ENCODE results near the gene TBC1D2B. TPM values are rescaled to one million over a fixed set of nuclear protein-coding genes. Genes with fewer than 3 reads are reported as not detected.

TBC1D2B gene
- total and polyA plus RNA-seq, 4 donors: 9.8 to 109 (median 53.2) TPM

GRCh38 chr15:78023865-78024518 lies 53.5 kb downstream of the TBC1D2B start:
- WGBS, 2 donors: 78 to 80% methylated on average over 17 of the region's 17 CpGs
- H3K9me3 ChIP-seq (ENCODE audit: control insufficient read depth, low read length): no peaks in the 10 kb centered on the region
- intact Hi-C loops (cut with DNase I): no loop called here
- H3K36me3 ChIP-seq (ENCODE audit: control insufficient read depth in 1 of 2, insufficient read depth in 2 of 2, low read length in 1 of 2): peaks cover 6 to 9% of the 10 kb centered on the region in 2 donors
- H3K27ac ChIP-seq (ENCODE audit: low read depth in 1 of 2, low read length in 2 of 2): no peak overlapping the region
- DNase-seq (peak in 1 of 2 donors; percentile 77), ATAC-seq (ENCODE audit: low FRiP score) (peak; percentile 77)
- no peaks in the 10 kb centered on the region for H3K4me1 ChIP-seq (ENCODE audit: control insufficient read depth in 1 of 2, insufficient read depth in 2 of 2, low read length in 2 of 2)
- no peaks in the 10 kb centered on the region for H3K27me3 ChIP-seq (ENCODE audit: control insufficient read depth in 1 of 2, insufficient read depth in 2 of 2, low read length in 1 of 2)
- H3K4me3 ChIP-seq (ENCODE audit: low read length in 2 of 2): no peak overlapping the region

GRCh38 chr15:78023081-78023665 lies 54.3 kb downstream of the TBC1D2B start:
- Histone ChIP-seq H3K36me3 (ENCODE audit: control insufficient read depth in 1 of 2, insufficient read depth in 2 of 2, low read length in 1 of 2) (peaks cover 6 to 9% of the 10 kb centered on the region in 2 donors), H3K9me3 (ENCODE audit: control insufficient read depth, low read length) (no peaks in the 10 kb centered on the region), H3K4me1 (ENCODE audit: control insufficient read depth in 1 of 2, insufficient read depth in 2 of 2, low read length in 2 of 2) (no peaks in the 10 kb centered on the region), H3K4me3 (ENCODE audit: low read length in 2 of 2) (no peak overlapping the region), H3K27ac (ENCODE audit: low read depth in 1 of 2, low read length in 2 of 2) (no peak overlapping the region), H3K27me3 (ENCODE audit: control insufficient read depth in 1 of 2, insufficient read depth in 2 of 2, low read length in 1 of 2) (no peaks in the 10 kb centered on the region)
- intact Hi-C loops (cut with DNase I): no loop called here
- DNase-seq (no peak), ATAC-seq (ENCODE audit: low FRiP score) (no peak)
- WGBS, 2 donors: 96 to 97% methylated on average over 6 of the region's 6 CpGs

- intact Hi-C loops (cut with DNase I): no loop called here
- DNase-seq (no peak), ATAC-seq (ENCODE audit: low FRiP score) (no peak)
- H3K4me3 ChIP-seq (ENCODE audit: low read length in 2 of 2): no peak overlapping the region
- H3K27ac ChIP-seq (ENCODE audit: low read depth in 1 of 2, low read length in 2 of 2): no peak overlapping the region
- H3K9me3 ChIP-seq (ENCODE audit: control insufficient read depth, low read length): no peaks in the 10 kb centered on the region
- H3K27me3 ChIP-seq (ENCODE audit: control insufficient read depth in 1 of 2, insufficient read depth in 2 of 2, low read length in 1 of 2): no peaks in the 10 kb centered on the region
- H3K36me3 ChIP-seq (ENCODE audit: control insufficient read depth in 1 of 2, insufficient read depth in 2 of 2, low read length in 1 of 2): peaks cover 2 to 7% of the 10 kb centered on the region in 2 donors
- H3K4me1 ChIP-seq (ENCODE audit: control insufficient read depth in 1 of 2, insufficient read depth in 2 of 2, low read length in 2 of 2): no peaks in the 10 kb centered on the region
- WGBS, 2 donors: 97% methylated on average over 12 of the region's 12 CpGs
Observed at GRCh38 chr15:78021761-78022160, 55.8 kb downstream of the TBC1D2B start.

- H3K36me3 ChIP-seq (ENCODE audit: control insufficient read depth in 1 of 2, insufficient read depth in 2 of 2, low read length in 1 of 2): peaks cover 4 to 12% of the 10 kb centered on the region in 2 donors
- WGBS, 2 donors: 94 to 99% methylated on average over 2 of the region's 2 CpGs
Observed at GRCh38 chr15:78020007-78020406, 57.5 kb downstream of the TBC1D2B start.

GRCh38 chr15:78018946-78019644 lies 58.4 kb downstream of the TBC1D2B start:
- intact Hi-C loops (cut with DNase I): no loop called here
- WGBS, 2 donors: 55 to 63% methylated on average over 11 of the region's 11 CpGs
- H3K4me1 ChIP-seq (ENCODE audit: control insufficient read depth in 1 of 2, insufficient read depth in 2 of 2, low read length in 2 of 2): no peaks in the 10 kb centered on the region
- no peak for ATAC-seq (ENCODE audit: low FRiP score)
- H3K36me3 ChIP-seq (ENCODE audit: control insufficient read depth in 1 of 2, insufficient read depth in 2 of 2, low read length in 1 of 2): peaks cover 4 to 11% of the 10 kb centered on the region in 2 donors
- no peaks in the 10 kb centered on the region for H3K9me3 ChIP-seq (ENCODE audit: control insufficient read depth, low read length)
- H3K27me3 ChIP-seq (ENCODE audit: control insufficient read depth in 1 of 2, insufficient read depth in 2 of 2, low read length in 1 of 2): no peaks in the 10 kb centered on the region
- no peak overlapping the region for H3K4me3 ChIP-seq (ENCODE audit: low read length in 2 of 2)
- peak in 1 of 2 donors; percentile 76 for DNase-seq
- H3K27ac ChIP-seq (ENCODE audit: low read depth in 1 of 2, low read length in 2 of 2): no peak overlapping the region

More at GRCh38 chr15:78020007-78020406, 57.5 kb downstream of the TBC1D2B start:
- Histone ChIP-seq H3K27me3 (ENCODE audit: control insufficient read depth in 1 of 2, insufficient read depth in 2 of 2, low read length in 1 of 2) (no peaks in the 10 kb centered on the region), H3K4me1 (ENCODE audit: control insufficient read depth in 1 of 2, insufficient read depth in 2 of 2, low read length in 2 of 2) (no peaks in the 10 kb centered on the region), H3K4me3 (ENCODE audit: low read length in 2 of 2) (no peak overlapping the region), H3K27ac (ENCODE audit: low read depth in 1 of 2, low read length in 2 of 2) (no peak overlapping the region), H3K9me3 (ENCODE audit: control insufficient read depth, low read length) (no peaks in the 10 kb centered on the region)
- ATAC-seq (ENCODE audit: low FRiP score) (no peak), DNase-seq (no peak)
- intact Hi-C loops (cut with DNase I): no loop called here

- no peaks in the 10 kb centered on the region for H3K9me3 ChIP-seq (ENCODE audit: control insufficient read depth, low read length)
- WGBS, 2 donors: 14 to 23% methylated on average over 4 of the region's 4 CpGs
- intact Hi-C loops (cut with DNase I): no loop called here
- H3K27me3 ChIP-seq (ENCODE audit: control insufficient read depth in 1 of 2, insufficient read depth in 2 of 2, low read length in 1 of 2): no peaks in the 10 kb centered on the region
- H3K27ac ChIP-seq (ENCODE audit: low read depth in 1 of 2, low read length in 2 of 2): no peak overlapping the region
- ATAC-seq (ENCODE audit: low FRiP score) (no peak), DNase-seq (no peak)
- no peak overlapping the region for H3K4me3 ChIP-seq (ENCODE audit: low read length in 2 of 2)
- peaks cover 4 to 7% of the 10 kb centered on the region in 2 donors for H3K36me3 ChIP-seq (ENCODE audit: control insufficient read depth in 1 of 2, insufficient read depth in 2 of 2, low read length in 1 of 2)
- no peaks in the 10 kb centered on the region for H3K4me1 ChIP-seq (ENCODE audit: control insufficient read depth in 1 of 2, insufficient read depth in 2 of 2, low read length in 2 of 2)
Observed at GRCh38 chr15:78018445-78018844, 59.1 kb downstream of the TBC1D2B start.

- Histone ChIP-seq H3K27me3 (ENCODE audit: control insufficient read depth in 1 of 2, insufficient read depth in 2 of 2, low read length in 1 of 2) (no peaks in the 10 kb centered on the region), H3K4me1 (ENCODE audit: control insufficient read depth in 1 of 2, insufficient read depth in 2 of 2, low read length in 2 of 2) (no peaks in the 10 kb centered on the region), H3K4me3 (ENCODE audit: low read length in 2 of 2) (no peak overlapping the region), H3K9me3 (ENCODE audit: control insufficient read depth, low read length) (no peaks in the 10 kb centered on the region), H3K36me3 (ENCODE audit: control insufficient read depth in 1 of 2, insufficient read depth in 2 of 2, low read length in 1 of 2) (peaks cover 4 to 6% of the 10 kb centered on the region in 2 donors), H3K27ac (ENCODE audit: low read depth in 1 of 2, low read length in 2 of 2) (no peak overlapping the region)
- ATAC-seq (ENCODE audit: low FRiP score) (no peak), DNase-seq (no peak)
- intact Hi-C loops (cut with DNase I): no loop called here
- WGBS, 2 donors: 4 to 14% methylated on average over 1 of the region's 1 CpG
Observed at GRCh38 chr15:78016860-78017259, 60.7 kb downstream of the TBC1D2B start.

GRCh38 chr15:78012643-78013077 lies 64.9 kb downstream of the TBC1D2B start:
- intact Hi-C loops (cut with DNase I): no loop called here
- WGBS, 2 donors: 90 to 91% methylated on average over 8 of the region's 8 CpGs
- peaks cover 4 to 6% of the 10 kb centered on the region in 2 donors for H3K36me3 ChIP-seq (ENCODE audit: control insufficient read depth in 1 of 2, insufficient read depth in 2 of 2, low read length in 1 of 2)

More at GRCh38 chr15:78012643-78013077, 64.9 kb downstream of the TBC1D2B start:
- H3K4me3 ChIP-seq (ENCODE audit: low read length in 2 of 2): no peak overlapping the region
- H3K27ac ChIP-seq (ENCODE audit: low read depth in 1 of 2, low read length in 2 of 2): no peak overlapping the region
- H3K9me3 ChIP-seq (ENCODE audit: control insufficient read depth, low read length): no peaks in the 10 kb centered on the region
- DNase-seq: no peak
- ATAC-seq (ENCODE audit: low FRiP score): no peak
- no peaks in the 10 kb centered on the region for H3K27me3 ChIP-seq (ENCODE audit: control insufficient read depth in 1 of 2, insufficient read depth in 2 of 2, low read length in 1 of 2)
- no peaks in the 10 kb centered on the region for H3K4me1 ChIP-seq (ENCODE audit: control insufficient read depth in 1 of 2, insufficient read depth in 2 of 2, low read length in 2 of 2)
